CD4-positive, alpha-beta T cell treated with Interleukin-10 for 1 hour (primary cell): Measurements from ENCODE around the gene POMGNT2.

Source experiments
- DNase-seq: peaks from one replicate; pipeline ENCODE4 v3.0.0-alpha.2; 2020

The POMGNT2 gene

GRCh38 chr3:43102773-43103480 lies 3.0 kb downstream of the POMGNT2 start:
- no peak for DNase-seq

- no peak for DNase-seq
Observed at GRCh38 chr3:43098761-43099160, 7.1 kb downstream of the POMGNT2 start.

DNA sequence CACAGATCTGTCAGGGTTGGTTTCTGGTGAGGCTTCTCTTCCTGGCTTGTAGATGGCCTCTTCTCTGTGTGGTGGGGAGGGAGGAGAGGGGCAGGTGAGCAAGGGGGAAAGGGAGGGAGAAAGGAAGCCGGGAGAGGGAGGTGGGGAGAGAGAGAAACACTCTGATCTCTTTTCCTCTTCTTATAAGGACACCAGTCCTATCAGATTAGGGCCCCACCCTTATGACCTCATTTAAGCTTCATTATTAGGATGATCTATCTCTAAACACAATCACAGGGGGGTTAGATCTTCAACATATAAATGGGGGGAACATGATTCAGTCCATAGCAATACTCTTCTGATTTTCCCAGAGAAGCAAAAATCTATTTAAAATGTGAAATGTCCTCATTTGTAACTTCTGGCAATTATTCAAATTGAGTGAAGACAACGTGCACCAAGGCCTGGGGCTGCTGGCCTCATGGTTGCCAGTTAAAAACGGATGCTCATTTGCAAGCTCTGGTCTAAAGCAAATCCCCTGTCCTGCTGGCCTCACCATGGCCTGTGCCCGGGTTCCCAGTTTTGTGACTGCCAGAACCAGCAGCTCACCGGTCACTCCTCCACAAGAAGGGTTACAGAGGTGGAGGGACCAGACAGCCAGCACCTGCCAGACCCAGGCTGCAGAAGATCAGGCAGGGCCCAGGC lies 8.3 kb downstream of the POMGNT2 start:
- DNase-seq, result no peak

- DNase-seq, result no peak
Observed at GRCh38 chr3:43096761-43097160, 9.1 kb downstream of the POMGNT2 start.

DNA sequence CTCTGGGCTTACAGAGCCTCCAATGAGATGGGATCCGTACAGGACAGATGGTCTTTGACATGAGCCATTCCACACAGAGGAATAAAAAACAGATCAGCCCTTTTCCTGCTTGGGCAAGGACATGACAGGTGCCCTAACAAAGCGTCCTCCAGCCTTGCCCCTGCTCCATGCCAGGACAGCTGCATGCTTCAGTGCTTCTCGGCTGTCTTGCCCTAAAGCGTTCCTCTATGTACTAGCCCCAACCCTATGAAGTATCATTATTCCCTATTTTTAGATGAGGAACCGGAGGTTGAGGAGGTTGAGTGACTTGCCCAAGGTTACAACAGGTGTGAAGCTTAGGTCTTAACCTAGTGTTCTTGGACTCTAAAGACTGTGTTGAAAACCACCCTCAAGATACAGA lies 10.5 kb downstream of the POMGNT2 start:
- DNase-seq, result no peak

DNA sequence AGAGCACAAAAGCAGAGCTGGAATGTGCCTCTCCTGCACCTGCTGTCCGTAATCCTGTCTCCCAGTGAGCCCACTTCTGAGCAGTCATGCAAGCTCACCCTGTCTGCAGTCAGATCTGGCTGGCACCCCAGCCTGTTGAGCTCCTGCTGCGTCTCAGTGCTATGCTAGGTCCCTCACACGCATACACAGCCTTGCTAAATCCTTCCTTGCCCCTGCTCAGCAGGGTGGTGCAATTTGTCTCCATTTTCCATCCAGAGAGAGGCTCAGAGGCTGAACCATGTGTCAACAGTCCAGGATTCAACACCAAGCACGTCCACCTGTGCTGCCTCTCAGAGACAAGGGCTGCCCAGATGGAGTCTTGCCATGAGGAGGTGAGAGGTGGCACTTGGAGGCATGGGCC lies 11.0 kb downstream of the POMGNT2 start:
- no peak for DNase-seq

DNA sequence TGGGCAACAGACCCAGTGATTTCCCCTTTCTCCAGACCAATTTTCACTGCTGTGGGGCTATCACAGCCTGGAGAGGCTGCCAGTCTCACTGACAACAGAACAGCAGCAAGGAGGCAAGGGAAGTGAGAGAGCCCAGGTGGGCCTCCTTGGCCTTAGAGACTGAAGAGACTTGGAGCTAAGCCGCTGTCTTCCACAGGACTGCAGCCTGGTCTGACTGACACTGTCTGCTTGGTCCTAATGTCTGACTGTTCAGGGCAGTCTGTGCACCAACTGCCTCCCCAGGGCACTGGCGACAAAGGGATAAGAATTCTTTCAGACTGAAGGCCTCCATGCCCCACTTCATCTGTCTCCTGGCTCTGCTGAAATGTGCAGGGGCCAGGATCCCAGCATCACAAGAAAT lies 11.5 kb downstream of the POMGNT2 start:
- DNase-seq, result no peak

DNA sequence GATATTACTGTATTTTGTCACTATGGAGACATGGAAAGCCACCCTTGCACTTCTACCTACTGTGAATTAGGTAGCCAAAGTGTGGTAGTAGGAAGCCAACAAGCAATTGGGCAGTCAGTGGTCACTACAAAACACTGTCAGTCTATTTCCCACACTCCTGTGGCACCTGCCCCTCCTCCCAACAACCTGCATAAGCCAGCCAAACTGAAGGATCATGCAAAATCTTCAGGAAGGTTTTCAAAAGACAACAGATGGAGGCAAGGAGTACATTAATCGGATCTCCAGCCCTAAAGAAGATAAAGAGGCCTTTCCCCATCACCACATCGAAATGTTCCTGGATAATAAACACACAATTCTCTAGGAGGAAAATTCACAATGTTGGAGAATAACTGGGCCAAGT lies 11.9 kb downstream of the POMGNT2 start:
- DNase-seq, result no peak

- no peak for DNase-seq
Observed at GRCh38 chr3:43093006-43093405, 12.9 kb downstream of the POMGNT2 start.

- no peak for DNase-seq
Observed at GRCh38 chr3:43091481-43091880, 14.4 kb downstream of the POMGNT2 start.

- DNase-seq, result no peak
Observed at GRCh38 chr3:43090238-43090637, 15.6 kb downstream of the POMGNT2 start.

DNA sequence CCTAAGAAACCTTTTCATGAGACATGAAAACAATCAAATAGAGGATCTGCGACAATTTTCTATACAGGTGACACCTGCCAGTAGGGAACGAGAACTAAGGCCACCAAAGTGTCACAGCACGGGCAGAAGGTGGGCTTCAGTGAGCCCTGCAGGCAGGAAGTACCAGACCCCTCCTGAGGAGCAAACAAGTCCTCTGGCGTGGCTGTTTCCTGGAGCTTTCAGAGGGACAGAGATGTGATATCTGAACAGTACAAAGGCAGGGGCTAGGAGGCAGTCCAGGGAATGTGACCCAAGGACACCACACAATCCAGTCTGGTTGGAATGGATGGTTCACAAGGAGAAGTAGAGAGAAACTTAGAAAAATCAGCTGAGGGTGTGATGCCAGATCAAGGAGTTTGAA lies 16.8 kb downstream of the POMGNT2 start:
- no peak for DNase-seq

DNA sequence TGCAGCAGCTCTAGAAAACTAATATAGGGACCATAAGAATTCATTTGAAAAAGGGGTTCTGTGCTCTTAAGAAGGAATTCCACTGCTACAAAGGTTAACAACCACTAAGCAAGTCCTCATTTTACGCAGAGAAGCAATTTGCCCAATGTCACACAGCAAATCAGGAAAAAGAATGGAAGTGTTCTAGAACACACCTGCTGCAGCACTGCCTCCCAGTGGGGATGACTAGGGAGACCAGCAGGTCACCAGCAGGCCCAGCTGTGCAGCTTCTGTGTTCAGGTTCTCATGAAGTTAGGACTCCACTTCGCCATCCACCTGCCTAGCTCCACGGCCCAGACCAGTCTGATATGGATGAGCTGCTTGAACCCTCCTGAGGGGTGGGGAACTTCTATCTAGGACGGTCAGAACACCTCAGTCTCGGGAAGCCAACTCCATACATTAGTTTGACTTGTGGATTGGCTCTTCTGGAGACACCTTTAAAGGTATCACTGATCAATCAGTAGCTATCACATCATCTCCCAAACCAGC lies 18.6 kb downstream of the POMGNT2 start:
- DNase-seq, result peak; percentile 8

DNA sequence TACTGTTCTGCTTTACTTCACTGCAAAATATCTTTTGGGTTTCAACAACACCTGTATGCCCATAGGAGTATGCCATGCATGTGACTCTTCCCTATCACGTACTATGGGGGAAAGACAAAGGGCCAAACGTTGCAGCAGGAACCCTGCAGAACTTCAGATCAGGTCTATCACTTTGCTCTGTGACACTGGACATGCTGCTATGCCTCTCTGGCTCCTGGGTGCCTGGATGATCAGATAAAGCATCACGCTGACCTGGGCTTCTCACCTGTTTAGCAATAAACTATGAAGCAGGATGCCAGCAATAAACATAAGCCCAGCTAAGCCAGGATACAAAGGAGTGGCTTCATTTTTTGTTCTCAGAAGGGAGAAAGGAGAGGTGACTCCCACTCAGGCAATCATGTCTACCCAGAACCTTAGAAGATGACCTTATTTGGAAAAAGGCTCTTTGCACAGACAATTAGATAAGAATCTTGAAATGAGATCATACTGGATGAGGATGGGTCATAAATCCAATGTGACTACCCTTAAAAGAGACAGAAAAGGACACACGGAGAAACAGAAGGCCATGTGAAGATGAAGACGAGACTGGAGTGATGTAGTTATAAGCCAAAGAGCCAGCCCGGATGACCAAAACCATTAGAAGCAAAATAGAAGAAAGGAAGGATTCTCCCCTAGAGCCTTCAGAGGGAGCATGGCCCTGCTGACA lies 19.3 kb downstream of the POMGNT2 start:
- DNase-seq, result no peak

GRCh38 chr3:43082457-43082856 lies 23.4 kb downstream of the POMGNT2 start:
- no peak for DNase-seq

- DNase-seq, result no peak
Observed at GRCh38 chr3:43081796-43082195, 24.1 kb downstream of the POMGNT2 start.

DNA sequence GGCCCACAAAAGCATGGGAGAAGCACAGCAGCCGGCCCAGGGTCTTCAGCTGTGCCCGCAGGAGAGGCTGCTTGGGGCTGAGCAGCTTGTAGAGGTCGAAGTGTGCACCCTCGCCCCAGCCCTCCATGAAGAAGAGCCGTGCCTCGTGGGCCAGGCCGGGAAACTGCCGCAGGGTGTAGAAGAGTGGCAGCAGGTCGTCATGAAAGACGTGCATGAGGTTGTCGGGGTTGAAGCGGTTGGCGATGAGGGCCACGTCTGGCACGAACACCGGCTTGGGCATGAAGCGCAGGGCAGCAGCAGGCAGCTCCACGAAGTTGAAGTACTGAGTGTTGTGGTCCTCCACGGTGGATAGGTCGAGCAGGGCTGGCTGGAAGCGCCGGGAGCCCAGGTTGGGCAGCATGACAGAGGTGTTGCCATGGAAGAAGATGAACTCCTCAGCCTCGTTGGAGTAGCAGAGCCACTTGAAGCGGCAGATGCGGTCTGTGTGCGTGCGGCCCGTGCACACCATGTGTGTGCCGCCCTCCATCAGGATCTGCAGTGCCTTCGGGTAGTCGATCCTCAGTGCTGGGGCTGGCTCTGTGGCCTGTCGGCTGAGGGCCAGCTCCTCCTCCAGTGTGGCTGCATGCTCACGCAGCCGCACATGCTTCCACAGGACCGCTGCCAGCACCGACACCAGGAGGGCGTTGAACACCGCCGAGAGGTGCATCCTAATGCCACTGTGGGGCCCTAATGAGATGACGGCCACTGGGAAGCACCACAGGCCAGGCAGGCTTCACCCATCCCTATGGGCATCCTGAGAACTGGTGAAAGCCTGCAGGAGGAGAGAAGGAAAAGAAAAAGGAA lies 24.9 kb downstream of the POMGNT2 start:
- no peak for DNase-seq

GRCh38 chr3:43079536-43080332 lies 26.1 kb downstream of the POMGNT2 start:
- no peak for DNase-seq

DNA sequence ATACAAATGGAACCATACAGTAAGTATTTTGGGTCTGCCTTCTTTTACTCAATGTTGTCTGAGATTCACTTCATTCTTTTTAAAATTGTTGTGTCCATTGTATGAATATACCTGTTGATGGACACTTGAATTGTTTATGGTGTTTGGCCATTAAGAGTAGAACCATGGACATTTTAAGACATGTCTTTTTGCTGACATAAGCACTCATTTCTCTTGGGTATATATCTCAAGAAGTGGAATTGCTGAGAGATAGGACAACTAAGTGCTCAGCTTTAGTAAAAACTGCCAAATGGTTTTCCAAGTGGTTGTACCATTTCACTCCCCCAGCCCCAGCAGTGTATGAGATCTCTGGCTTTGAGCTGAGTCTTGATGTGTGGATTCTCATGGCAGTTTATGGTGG lies 28.2 kb downstream of the POMGNT2 start:
- DNase-seq, result no peak

GRCh38 chr3:43077261-43077660 lies 28.6 kb downstream of the POMGNT2 start:
- no peak for DNase-seq

DNA sequence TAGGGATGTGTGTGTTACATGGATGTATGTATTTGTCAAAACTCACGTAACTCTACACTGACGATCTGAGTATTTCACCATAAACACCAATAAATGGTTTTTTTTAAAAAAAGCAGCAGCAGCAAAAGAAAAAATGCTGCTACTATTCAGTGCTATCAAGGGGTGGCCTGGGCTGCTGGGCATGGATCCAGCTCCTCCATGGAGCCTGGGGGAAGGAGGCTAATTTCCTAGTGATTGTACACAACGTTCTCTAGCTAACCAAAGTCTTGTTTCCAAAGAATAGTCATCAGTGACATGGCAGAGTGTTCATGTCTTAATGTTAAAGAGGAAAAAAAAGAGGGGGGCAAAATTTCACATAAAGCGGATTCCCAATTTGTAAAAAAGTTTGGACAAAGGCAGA lies 29.0 kb downstream of the POMGNT2 start:
- DNase-seq, result no peak
